ENCODE results near the gene LRRFIP1.

The LRRFIP1 gene

GRCh38 chr2:237729681-237730475 lies 102.5 kb downstream of the LRRFIP1 start:
- no peak for TF ChIP-seq ZBTB7A (IDR thresholded peaks at IDR 0.05; ENCODE audit: low read depth)
- no peak for TF ChIP-seq YY1 (IDR thresholded peaks at IDR 0.05; ENCODE audit: low read depth)
- TF ChIP-seq RAD21 (IDR thresholded peaks at IDR 0.05; ENCODE audit: low read depth), result no peak
- no peak for TF ChIP-seq TAF1 (IDR thresholded peaks at IDR 0.05; ENCODE audit: low read depth)
- TF ChIP-seq FOXM1 (IDR thresholded peaks at IDR 0.05; ENCODE audit: borderline replicate concordance, low read depth), result no peak
- TF ChIP-seq MAX (IDR thresholded peaks at IDR 0.05), result no peak
- no peak for TF ChIP-seq CREB1 (IDR thresholded peaks at IDR 0.05; ENCODE audit: low read depth)
- no peak for TF ChIP-seq TCF12 (IDR thresholded peaks at IDR 0.05; ENCODE audit: low read depth)
- TF ChIP-seq REST (IDR thresholded peaks at IDR 0.05; ENCODE audit: low read depth), result no peak
- no peak for TF ChIP-seq CEBPB (IDR thresholded peaks at IDR 0.05)
- TF ChIP-seq USF1 (IDR thresholded peaks at IDR 0.05), result no peak
- TF ChIP-seq NFIC (IDR thresholded peaks at IDR 0.05), result no peak

GRCh38 chr2:237731663-237732062 lies 104.3 kb downstream of the LRRFIP1 start:
- TF ChIP-seq RAD21 (IDR thresholded peaks at IDR 0.05; ENCODE audit: low read depth), result no peak
- no peak for TF ChIP-seq YY1 (IDR thresholded peaks at IDR 0.05; ENCODE audit: low read depth)
- TF ChIP-seq TEAD4 (IDR thresholded peaks at IDR 0.05), result no peak
- TF ChIP-seq REST (IDR thresholded peaks at IDR 0.05; ENCODE audit: low read depth), result no peak
- TF ChIP-seq TCF12 (IDR thresholded peaks at IDR 0.05; ENCODE audit: low read depth), result no peak

- TF ChIP-seq TAF1 (IDR thresholded peaks at IDR 0.05; ENCODE audit: low read depth) (no peak), YY1 (IDR thresholded peaks at IDR 0.05; ENCODE audit: low read depth) (no peak), EP300 (IDR thresholded peaks at IDR 0.05; ENCODE audit: borderline replicate concordance) (no peak), CEBPB (IDR thresholded peaks at IDR 0.05) (no peak), TCF12 (IDR thresholded peaks at IDR 0.05; ENCODE audit: low read depth) (no peak), EGR1 (IDR thresholded peaks at IDR 0.05) (no peak), TEAD4 (IDR thresholded peaks at IDR 0.05) (no peak), REST (IDR thresholded peaks at IDR 0.05; ENCODE audit: low read depth) (no peak), NFIC (IDR thresholded peaks at IDR 0.05) (no peak), ZBTB7A (IDR thresholded peaks at IDR 0.05; ENCODE audit: low read depth) (no peak)
These were observed 104.7 kb downstream of the LRRFIP1 start for GRCh38 chr2:237732070-237732469.

GRCh38 chr2:237732790-237733381 lies 105.5 kb downstream of the LRRFIP1 start:
- TF ChIP-seq USF1 (IDR thresholded peaks at IDR 0.05), result no peak
- TF ChIP-seq FOXM1 (IDR thresholded peaks at IDR 0.05; ENCODE audit: borderline replicate concordance, low read depth), result no peak
- no peak for TF ChIP-seq MAX (IDR thresholded peaks at IDR 0.05)
